A549 (cell line): ENCODE measurements around the gene YTHDF2. TPM values are rescaled to one million over a fixed set of nuclear protein-coding genes. Genes with fewer than 3 reads are reported as not detected.

Experiments used
- ATAC-seq, 2 experiments: fragments of 200-7000 bp in 1 of 2; fragments of >200 bp in 1 of 2; cut with Nextera tagmentation in 1 of 2; cut with Tn5 transposase in 1 of 2; 3 replicates each; pipeline versions ENCODE4 v1.8.0 to v1.9.1; 2018 to 2020; ENCODE audit warnings: mild to moderate bottlenecking in 1 of 2, moderate library complexity in 1 of 2
- CTCF ChIA-PET: fragments of 300-600 bp; sonication (Branson Sonifier 250); formaldehyde crosslinking; extraction: SDS; loops from one replicate; lab custom pipeline; 2021; ENCODE audit warnings: antibody characterized with exemption, inconsistent platforms; lab: Yijun Ruan, JAX
- POLR2A ChIA-PET: fragments of 350-600 bp; formaldehyde crosslinking; extraction: SDS; loops from one replicate; lab custom pipeline; 2021; ENCODE audit warnings: antibody characterized with exemption, inconsistent platforms; lab: Yijun Ruan, JAX
- DNase-seq, 2 experiments: peaks; one replicate each; pipeline versions ENCODE4 v3.0.0 to v3.0.0-alpha.2; 2011 to 2016; ENCODE audit warnings: low read depth in 1 of 2, low spot score in 1 of 2
- FAIRE-seq: peaks from 2 replicates; lab custom pipeline; 2011; peaks lifted over from hg19 to GRCh38; lab: Jason Lieb, UNC
- H3K27ac ChIP-seq, 2 experiments: fragments of >200 bp; sonication (Bioruptor Twin); formaldehyde crosslinking; 3 replicates each; pipeline ENCODE4 v1.5.1; 2016 to 2017
- H3K4me1 ChIP-seq: fragments of >200 bp; sonication (Bioruptor Twin); formaldehyde crosslinking; 3 replicates; pipeline ENCODE4 v1.6.1; 2016
- H3K4me2 ChIP-seq: fragments of >200 bp; sonication (Bioruptor Twin); formaldehyde crosslinking; 3 replicates; pipeline ENCODE4 v1.6.1; 2016
- H3K4me3 ChIP-seq: fragments of >200 bp; sonication (Bioruptor Twin); formaldehyde crosslinking; 3 replicates; pipeline ENCODE4 v1.5.1; 2016
- H3K9me3 ChIP-seq: fragments of >200 bp; sonication (Bioruptor Twin); formaldehyde crosslinking; 3 replicates; pipeline ENCODE4 v1.6.1; 2016
- ATOH8 ChIP-seq: fragments of 250-450 bp; sonication (Bioruptor Pico); IDR thresholded peaks from 2 replicates; pipeline ENCODE4 v1.5.0; 2020; ENCODE audit warnings: low read depth, mild to moderate bottlenecking, moderate library complexity
- BCL3 ChIP-seq: fragments of >200 bp; sonication (Bioruptor Twin); formaldehyde crosslinking; IDR thresholded peaks from 3 replicates; pipeline ENCODE4 v1.6.1; 2016
- BHLHE40 ChIP-seq: IDR thresholded peaks from 2 replicates; pipeline ENCODE4 v1.6.1; 2012; ENCODE audit warnings: low read depth, low read length, inconsistent platforms
- CBX2 ChIP-seq: fragments of 200-600 bp; sonication (generic); IDR thresholded peaks from 2 replicates; pipeline ENCODE4 v1.6.1; 2016; ENCODE audit warnings: low read depth, mild to moderate bottlenecking, borderline replicate concordance
- CEBPB ChIP-seq, 2 experiments: fragments of >200 bp in 1 of 2; sonication (Bioruptor Twin) in 1 of 2; formaldehyde crosslinking in 1 of 2; IDR thresholded peaks; 2 replicates each; pipeline ENCODE4 v1.6.1; 2012 to 2016
- CHD4 ChIP-seq: fragments of 200-600 bp; sonication (generic); IDR thresholded peaks from 2 replicates; pipeline ENCODE4 v1.6.1; 2016; ENCODE audit warnings: antibody characterized with exemption, mild to moderate bottlenecking, borderline replicate concordance
- E2F6 ChIP-seq: IDR thresholded peaks from 2 replicates; pipeline ENCODE4 v1.6.1; 2012; ENCODE audit warnings: low read depth, borderline replicate concordance
- ELK1 ChIP-seq: fragments of 150-350 bp; IDR thresholded peaks from 2 replicates; pipeline ENCODE4 v1.6.1; 2014; ENCODE audit warnings: low read depth, mild to moderate bottlenecking, low read length
- EP300 ChIP-seq, 2 experiments: fragments of >200 bp; sonication (Bioruptor Twin); formaldehyde crosslinking; IDR thresholded peaks; 2 replicates in 1 of 2; 3 replicates in 1 of 2; pipeline ENCODE4 v1.6.1; 2016 to 2017
- ESRRA ChIP-seq: fragments of 150-350 bp; IDR thresholded peaks from 2 replicates; pipeline ENCODE4 v1.6.1; 2014; ENCODE audit warnings: mild to moderate bottlenecking, low read length, borderline replicate concordance
- FOSL2 ChIP-seq, 2 experiments: fragments of 450-650 bp in 1 of 2; fragments of >200 bp in 1 of 2; sonication (Bioruptor Twin) in 1 of 2; formaldehyde crosslinking; IDR thresholded peaks; 2 replicates each; pipeline versions ENCODE4 v1.5.0 to v1.6.1; 2016 to 2020; ENCODE audit warnings: mild to moderate bottlenecking in 1 of 2, moderate library complexity in 1 of 2
- GATA3 ChIP-seq: IDR thresholded peaks from 2 replicates; pipeline ENCODE4 v1.6.1; 2012; ENCODE audit warnings: borderline replicate concordance
- HMGXB4 ChIP-seq: fragments of 250-450 bp; sonication (Bioruptor Pico); IDR thresholded peaks from 2 replicates; pipeline ENCODE4 v1.5.0; 2021; ENCODE audit warnings: mild to moderate bottlenecking, moderate library complexity, borderline replicate concordance
- HOXA7 ChIP-seq: fragments of 250-450 bp; sonication (Bioruptor Pico); IDR thresholded peaks from 2 replicates; pipeline ENCODE4 v1.5.0; 2020; ENCODE audit warnings: mild to moderate bottlenecking, moderate library complexity
- HOXB13 ChIP-seq: fragments of 250-450 bp; sonication (Bioruptor Pico); IDR thresholded peaks from 2 replicates; pipeline ENCODE4 v1.5.0; 2020; ENCODE audit warnings: low read depth, mild to moderate bottlenecking, moderate library complexity
- JUN ChIP-seq, 2 experiments: fragments of >200 bp; sonication (Bioruptor Twin); formaldehyde crosslinking; IDR thresholded peaks; 2 replicates in 1 of 2; 3 replicates in 1 of 2; pipeline ENCODE4 v1.6.1; 2016 to 2017
- KDM1A ChIP-seq: fragments of 200-600 bp; sonication (generic); IDR thresholded peaks from 2 replicates; pipeline ENCODE4 v1.6.1; 2016; ENCODE audit warnings: low read depth, mild to moderate bottlenecking
- KDM5A ChIP-seq: fragments of 200-600 bp; sonication (generic); IDR thresholded peaks from 2 replicates; pipeline ENCODE4 v1.6.1; 2016; ENCODE audit warnings: antibody characterized with exemption, mild to moderate bottlenecking
- MAFK ChIP-seq: fragments of 450-650 bp; IDR thresholded peaks from 2 replicates; pipeline ENCODE4 v1.6.1; 2014; ENCODE audit not compliant: partially characterized antibody
- MAZ ChIP-seq: fragments of 150-350 bp; IDR thresholded peaks from 2 replicates; pipeline ENCODE4 v1.6.1; 2014; ENCODE audit warnings: antibody characterized with exemption, low read depth, low read length, borderline replicate concordance
- NFE2L2 ChIP-seq: fragments of 150-350 bp; conservative IDR thresholded peaks from 2 replicates; pipeline ENCODE4 v1.6.1; 2014; ENCODE audit warnings: low read length
- NPAS2 ChIP-seq: fragments of 250-450 bp; sonication (Bioruptor Pico); IDR thresholded peaks from 2 replicates; pipeline ENCODE4 v1.8.0; 2022; ENCODE audit warnings: mild to moderate bottlenecking, moderate library complexity, borderline replicate concordance
- PHF8 ChIP-seq: fragments of 200-600 bp; sonication (generic); IDR thresholded peaks from 2 replicates; pipeline ENCODE4 v1.6.1; 2016; ENCODE audit warnings: low read depth, mild to moderate bottlenecking, antibody characterized with exemption, moderate library complexity, borderline replicate concordance
- RFX5 ChIP-seq: fragments of 450-650 bp; IDR thresholded peaks from 2 replicates; pipeline ENCODE4 v1.7.1; 2014; ENCODE audit warnings: antibody characterized with exemption, mild to moderate bottlenecking, moderate library complexity
- SREBF2 ChIP-seq: fragments of 450-650 bp; IDR thresholded peaks from 2 replicates; pipeline ENCODE4 v1.6.1; 2014; ENCODE audit warnings: mild to moderate bottlenecking, moderate library complexity
- TFCP2L1 ChIP-seq: fragments of 250-450 bp; sonication (Bioruptor Pico); IDR thresholded peaks from 2 replicates; pipeline ENCODE4 v1.5.0; 2021; ENCODE audit warnings: mild to moderate bottlenecking
- TP53 ChIP-seq: fragments of 250-450 bp; sonication (Bioruptor Pico); IDR thresholded peaks from 2 replicates; pipeline ENCODE4 v1.5.0; 2021; ENCODE audit warnings: mild to moderate bottlenecking, moderate library complexity
- ZC3H11A ChIP-seq: fragments of 450-650 bp; IDR thresholded peaks from 2 replicates; pipeline ENCODE4 v1.6.1; 2014; ENCODE audit warnings: antibody characterized with exemption, mild to moderate bottlenecking
- ZFP36 ChIP-seq: fragments of 450-650 bp; IDR thresholded peaks from 2 replicates; pipeline ENCODE4 v1.6.1; 2014; ENCODE audit warnings: borderline replicate concordance; ENCODE audit not compliant: partially characterized antibody
- ZSCAN20 ChIP-seq: fragments of 250-450 bp; sonication (Bioruptor Pico); IDR thresholded peaks from 2 replicates; pipeline ENCODE4 v1.8.0; 2022; ENCODE audit warnings: mild to moderate bottlenecking, moderate library complexity
- WGBS: methylation state at CpG from one replicate; pipeline ENCODE4 v1.1.6; 2017; ENCODE audit errors: missing lambda C conversion rate; 5-methylcytosine and 5-hydroxymethylcytosine counted together
- polyA plus RNA-seq, 4 experiments: library from polyadenylated mRNA; depleted of rRNA in 3 of 4; stranded (reverse); fragments of >200 nt; fragmentation: RNase III in 1 of 4; extraction: RNeasy Plus Mini Kit Qiagen cat#74134 plus additional on column Dnase treatment in 1 of 4; gene quantifications; 2 replicates in 3 of 4; 3 replicates in 1 of 4; pipeline ENCODE4 v1.2.3, GENCODE V29; 2011 to 2017

The YTHDF2 gene
- polyA plus RNA-seq, 2 of the 4 experiments (the other 2 are of a cell fraction): 53.2 to 55.6 TPM

- Histone ChIP-seq H3K4me3 (no peak overlapping the region), H3K9me3 (no peaks in the 10 kb centered on the region), H3K27ac (no peak overlapping the region), H3K4me1 (no peaks in the 10 kb centered on the region), H3K4me2 (no peak overlapping the region)
- 7% methylated on average over 2 of the region's 2 CpGs for WGBS
- TF ChIP-seq HOXA7 (CRISPR knock-in tag) (no peak), ZFP36 (no peak), BHLHE40 (no peak), JUN (IDR thresholded peaks at IDR 0.05) (no peak), ZSCAN20 (CRISPR knock-in tag) (no peak), TP53 (no peak), ATOH8 (CRISPR knock-in tag) (no peak), SREBF2 (no peak), NPAS2 (CRISPR knock-in tag) (no peak), KDM5A (no peak), ESRRA (no peak), BCL3 (no peak)
- DNase-seq (no peak), ATAC-seq (no peak), FAIRE-seq (no peak)
- ChIA-PET POLR2A (no interaction called here), CTCF (interaction anchor here (0.6 to 9.4 kb wide), 9 partner anchors 9 to 251 kb away, joined by 3 to 211 read pairs (median 7); no protein-coding TSS in a partner anchor)
Observed at GRCh38 chr1:28783363-28783762, 46.6 kb downstream of the YTHDF2 start.

GRCh38 chr1:28789412-28789811, 52.7 kb downstream of the YTHDF2 start:
- Histone ChIP-seq H3K4me2 (no peak overlapping the region), H3K9me3 (no peaks in the 10 kb centered on the region), H3K4me3 (no peak overlapping the region), H3K27ac (no peak overlapping the region), H3K4me1 (no peaks in the 10 kb centered on the region)
- POLR2A ChIA-PET: no interaction called here
- CTCF ChIA-PET: interaction anchor here (1.6 to 2.1 kb wide), 2 partner anchors 87 to 93 kb away, joined by 5 to 12 read pairs; no protein-coding TSS in a partner anchor
- no peak for ATAC-seq
- no peak for FAIRE-seq
- TF ChIP-seq CBX2: no peak
- no peak for TF ChIP-seq MAFK
- TF ChIP-seq ATOH8 (CRISPR knock-in tag): no peak
- TF ChIP-seq TP53: no peak
- no peak for TF ChIP-seq CHD4
- no peak for TF ChIP-seq KDM1A
- TF ChIP-seq FOSL2 (IDR thresholded peaks at IDR 0.05): no peak
- TF ChIP-seq FOSL2 (CRISPR knock-in tag; IDR thresholded peaks at IDR 0.05): no peak
- TF ChIP-seq ELK1: no peak
- TF ChIP-seq GATA3: no peak
- TF ChIP-seq RFX5: no peak
- no peak for DNase-seq
- 96% methylated on average over 9 of the region's 9 CpGs for WGBS

- DNase-seq: no peak
- Histone ChIP-seq H3K4me2 (no peak overlapping the region), H3K9me3 (no peaks in the 10 kb centered on the region), H3K4me1 (no peaks in the 10 kb centered on the region), H3K4me3 (no peak overlapping the region), H3K27ac (no peak overlapping the region)
- no peak for ATAC-seq
- no peak for FAIRE-seq
- ChIA-PET CTCF (interaction anchor here (1.6 to 2.1 kb wide), 2 partner anchors 87 to 92 kb away, joined by 5 to 12 read pairs; no protein-coding TSS in a partner anchor), POLR2A (no interaction called here)
- WGBS: 50% methylated on average over 6 of the region's 6 CpGs
- TF ChIP-seq EP300 (IDR thresholded peaks at IDR 0.05): no peak
- TF ChIP-seq PHF8: no peak
- no peak for TF ChIP-seq HOXB13 (CRISPR knock-in tag)
- TF ChIP-seq MAZ: no peak
- no peak for TF ChIP-seq HMGXB4 (CRISPR knock-in tag)
- no peak for TF ChIP-seq ZC3H11A
- TF ChIP-seq TFCP2L1 (CRISPR knock-in tag): no peak
- no peak for TF ChIP-seq CEBPB (IDR thresholded peaks at IDR 0.05)
- no peak for TF ChIP-seq E2F6
- no peak for TF ChIP-seq NFE2L2
- TF ChIP-seq HOXA7 (CRISPR knock-in tag): no peak
Observed at GRCh38 chr1:28789816-28790215, 53.1 kb downstream of the YTHDF2 start.
